Pancreas (tissue), 10 donors: ENCODE data around the gene SGMS1. TPM values are rescaled to one million over a fixed set of nuclear protein-coding genes. Genes with fewer than 3 reads are reported as not detected.

Source experiments
- ATAC-seq, 4 donors: fragments of 200-7000 bp; cut with Tn5 transposase; one replicate each; pipeline versions ENCODE4 v1.8.0 to v1.9.1; 2020; ENCODE audit warnings: mild to moderate bottlenecking in 4 of 4, moderate library complexity in 4 of 4
- DNase-seq, 6 donors: peaks; one replicate each; pipeline ENCODE4 v3.0.0-alpha.2; 2020
- FAIRE-seq: peaks from 2 replicates; lab custom pipeline; 2012; peaks lifted over from hg19 to GRCh38; lab: Jason Lieb, UNC
- H3K27ac ChIP-seq, 4 donors: fragments of 200-600 bp; sonication (generic); 1 replicate in 3 of 4; 2 replicates in 1 of 4; pipeline versions ENCODE4 v1.5.0 to v1.8.0; 2020
- H3K27me3 ChIP-seq, 4 donors: fragments of 200-600 bp; one replicate each; pipeline ENCODE4 v1.8.0; 2021
- H3K36me3 ChIP-seq, 3 donors: fragments of 200-600 bp; sonication (generic) in 1 of 3; one replicate each; pipeline versions ENCODE4 v1.5.0 to v1.8.0; 2020 to 2021
- H3K4me1 ChIP-seq, 3 donors: fragments of 200-600 bp; one replicate each; pipeline ENCODE4 v1.8.0; 2021
- H3K4me3 ChIP-seq, 4 donors: fragments of 200-600 bp; sonication (generic) in 2 of 4; one replicate each; pipeline versions ENCODE4 v1.5.0 to v1.8.0; 2020 to 2021
- H3K9me3 ChIP-seq, 4 donors: fragments of 200-600 bp; one replicate each; pipeline ENCODE4 v1.8.0; 2021
- WGBS, 2 donors: extraction: QIAGEN DNeasy Blood & Tissue Kit; methylation state at CpG; one replicate each; pipeline ENCODE4 v1.1.7; 2013; 5-methylcytosine and 5-hydroxymethylcytosine counted together
- intact Hi-C, 3 donors: fragments of 100-400 bp; cut with DNase I; formaldehyde crosslinking; loops; one replicate each; pipeline versions ENCODE4 v1.11.1 to v1.14.2; 2022
- polyA plus RNA-seq, 2 donors: library from polyadenylated mRNA; stranded (reverse); fragments of 200-250 nt; gene quantifications; one replicate each; pipeline ENCODE4 v1.2.3, GENCODE V29; 2013
- total RNA-seq, 6 donors: library from RNA; stranded (reverse); fragmentation: NEBNext Ultra II Directional in 4 of 6; extraction: Animal tissue kit (Norgen Biotek cat#: 25700) in 4 of 6; gene quantifications; one replicate each; pipeline versions ENCODE4 v1.2.1 to v1.2.4, GENCODE V29; 2021 to 2023
- TF ChIP-seq, protein P1 (sequence below), 4 donors: fragments of 200-600 bp; sonication (generic) in 3 of 4; IDR thresholded peaks; one replicate each; pipeline versions ENCODE4 v1.5.0 to v1.8.0; 2021; ENCODE audit warnings: antibody characterized with exemption in 4 of 4
- donor health status: healthy with polysubstance abuse.
- donor health status: DM: no; HTN: no; CAD: no; lungs with moderate emphysema.
- donor health status: DM: no; HTN: no; CAD: no.
- donor health status: control.
- donor health status: control.
- donor health status: Bipolar disorder and iron deficiency.
- donor health status: DM: yes; HTN: yes; CAD: no.
- donor health status: DM: no; HTN: no; CAD: no.
- donor health status: DM: no; HTN: no; CAD: no.
- donor health status: DM: yes; HTN: yes; CAD: no.

The SGMS1 gene
- total and polyA plus RNA-seq, 8 donors: 4.8 to 21.6 (median 13.2) TPM

GRCh38 chr10:50351483-50352146, 272.1 kb downstream of the SGMS1 start:
- Histone ChIP-seq H3K27ac (no peak overlapping the region), H3K4me3 (no peak overlapping the region), H3K27me3 (no peaks in the 10 kb centered on the region), H3K4me1 (no peaks in the 10 kb centered on the region), H3K9me3 (no peaks in the 10 kb centered on the region), H3K36me3 (no peaks in the 10 kb centered on the region)
- 89 to 90% methylated on average over 7 of the region's 7 CpGs for WGBS, 2 donors
- no peak for ATAC-seq
- no peak for FAIRE-seq
- intact Hi-C loops: no loop called here
- DNase-seq: no peak
- TF ChIP-seq, protein P1, sequence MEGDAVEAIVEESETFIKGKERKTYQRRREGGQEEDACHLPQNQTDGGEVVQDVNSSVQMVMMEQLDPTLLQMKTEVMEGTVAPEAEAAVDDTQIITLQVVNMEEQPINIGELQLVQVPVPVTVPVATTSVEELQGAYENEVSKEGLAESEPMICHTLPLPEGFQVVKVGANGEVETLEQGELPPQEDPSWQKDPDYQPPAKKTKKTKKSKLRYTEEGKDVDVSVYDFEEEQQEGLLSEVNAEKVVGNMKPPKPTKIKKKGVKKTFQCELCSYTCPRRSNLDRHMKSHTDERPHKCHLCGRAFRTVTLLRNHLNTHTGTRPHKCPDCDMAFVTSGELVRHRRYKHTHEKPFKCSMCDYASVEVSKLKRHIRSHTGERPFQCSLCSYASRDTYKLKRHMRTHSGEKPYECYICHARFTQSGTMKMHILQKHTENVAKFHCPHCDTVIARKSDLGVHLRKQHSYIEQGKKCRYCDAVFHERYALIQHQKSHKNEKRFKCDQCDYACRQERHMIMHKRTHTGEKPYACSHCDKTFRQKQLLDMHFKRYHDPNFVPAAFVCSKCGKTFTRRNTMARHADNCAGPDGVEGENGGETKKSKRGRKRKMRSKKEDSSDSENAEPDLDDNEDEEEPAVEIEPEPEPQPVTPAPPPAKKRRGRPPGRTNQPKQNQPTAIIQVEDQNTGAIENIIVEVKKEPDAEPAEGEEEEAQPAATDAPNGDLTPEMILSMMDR (IDR thresholded peaks at IDR 0.05): no peak

DNA sequence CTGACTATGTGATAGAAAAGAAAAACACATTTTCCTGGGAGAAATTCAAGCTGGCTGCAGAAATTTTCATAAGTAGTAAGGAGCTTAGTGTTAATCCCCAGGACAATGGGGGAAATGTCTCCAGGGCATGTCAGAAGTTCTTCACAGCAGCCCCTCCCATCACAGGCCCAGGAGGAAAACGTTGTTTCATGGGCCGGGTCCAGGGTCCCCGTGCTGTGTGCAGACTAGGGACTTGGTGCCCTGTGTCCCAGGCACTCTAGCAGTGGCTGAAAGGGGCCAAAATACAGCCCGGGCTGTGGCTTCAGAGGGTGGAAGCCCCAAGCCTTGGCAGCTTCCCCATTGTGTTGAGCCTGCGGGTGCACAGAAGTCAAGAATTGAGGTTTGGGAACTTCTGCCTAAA, 273.4 kb downstream of the SGMS1 start:
- DNase-seq (no peak), ATAC-seq (no peak), FAIRE-seq (no peak)
- no peak overlapping the region for H3K27ac ChIP-seq
- TF ChIP-seq, protein P1 (IDR thresholded peaks at IDR 0.05): no peak
- whole genome bisulfite sequencing, 2 donors: 98% methylated on average over 5 of the region's 5 CpGs
- H3K4me1 ChIP-seq: no peaks in the 10 kb centered on the region
- H3K36me3 ChIP-seq: no peaks in the 10 kb centered on the region
- no peaks in the 10 kb centered on the region for H3K27me3 ChIP-seq
- no peak overlapping the region for H3K4me3 ChIP-seq
- no peaks in the 10 kb centered on the region for H3K9me3 ChIP-seq
- intact Hi-C loops: no loop called here

GRCh38 chr10:50349554-50349953, 274.2 kb downstream of the SGMS1 start:
- DNase-seq: no peak
- H3K4me3 ChIP-seq: no peak overlapping the region
- H3K9me3 ChIP-seq: no peaks in the 10 kb centered on the region
- H3K27me3 ChIP-seq: no peaks in the 10 kb centered on the region
- intact Hi-C loops: no loop called here
- 91 to 93% methylated on average over 1 of the region's 1 CpG for WGBS, 2 donors
- no peaks in the 10 kb centered on the region for H3K36me3 ChIP-seq
- no peak for FAIRE-seq
- H3K27ac ChIP-seq: no peak overlapping the region
- TF ChIP-seq, protein P1 (IDR thresholded peaks at IDR 0.05): no peak
- ATAC-seq: no peak
- H3K4me1 ChIP-seq: no peaks in the 10 kb centered on the region

DNA sequence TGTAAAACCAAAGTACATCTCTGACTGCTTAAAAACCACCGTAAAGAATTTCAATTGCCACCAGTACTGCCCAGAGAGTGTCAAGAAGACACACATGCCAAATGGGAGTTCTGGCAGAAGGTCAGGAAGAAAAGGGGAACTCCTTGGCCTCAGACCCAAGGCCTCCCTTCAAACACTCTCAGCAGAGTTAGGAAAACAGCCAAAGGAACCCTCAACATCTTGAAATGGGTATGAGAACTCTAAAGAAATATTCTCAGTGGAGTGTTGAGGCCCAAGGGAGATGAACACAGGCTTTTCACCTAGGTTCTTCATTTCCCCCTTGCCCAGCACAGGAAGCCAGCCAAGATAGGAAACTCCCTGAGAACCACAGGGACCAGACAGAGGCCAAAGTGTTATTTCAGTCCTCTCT, 276.4 kb downstream of the SGMS1 start:
- FAIRE-seq (no peak), ATAC-seq (peak in 1 of 4 donors; percentile 17), DNase-seq (no peak)
- no peak overlapping the region for H3K27ac ChIP-seq
- H3K4me1 ChIP-seq: no peaks in the 10 kb centered on the region
- H3K27me3 ChIP-seq: no peaks in the 10 kb centered on the region
- no peaks in the 10 kb centered on the region for H3K9me3 ChIP-seq
- peaks cover 0 to 11% (median 0%) of the 10 kb centered on the region in 3 donors for H3K36me3 ChIP-seq
- H3K4me3 ChIP-seq: no peak overlapping the region
- intact Hi-C loops: no loop called here
- TF ChIP-seq, protein P1 (IDR thresholded peaks at IDR 0.05): no peak
- 70 to 81% methylated on average over 1 of the region's 1 CpG for WGBS, 2 donors

GRCh38 chr10:50346942-50347341, 276.8 kb downstream of the SGMS1 start:
- ATAC-seq (no peak), DNase-seq (no peak), FAIRE-seq (no peak)
- Histone ChIP-seq H3K4me1 (no peaks in the 10 kb centered on the region), H3K4me3 (no peak overlapping the region), H3K27me3 (no peaks in the 10 kb centered on the region), H3K36me3 (peaks cover 0 to 11% (median 0%) of the 10 kb centered on the region in 3 donors), H3K9me3 (no peaks in the 10 kb centered on the region), H3K27ac (no peak overlapping the region)
- intact Hi-C loops: no loop called here
- 86 to 89% methylated on average over 2 of the region's 2 CpGs for WGBS, 2 donors
- TF ChIP-seq, protein P1 (IDR thresholded peaks at IDR 0.05): no peak
